MCF 10A (cell line): ENCODE results near the gene BMERB1. TPM values are rescaled to one million over a fixed set of nuclear protein-coding genes. Genes with fewer than 3 reads are reported as not detected.

Source experiments
- BruUV-seq: library from RNA; stranded (reverse); fragments of 400-500 nt; replicated peaks from 2 replicates; lab custom pipeline; 2021; lab: Mats Ljungman, UMichigan
- CTCF ChIA-PET: fragments of 300-600 bp; sonication (Branson Sonifier 250); formaldehyde crosslinking; extraction: SDS; loops from one replicate; lab custom pipeline; 2021; ENCODE audit warnings: antibody characterized with exemption, inconsistent platforms; lab: Yijun Ruan, JAX
- POLR2A ChIA-PET: fragments of 300-600, 350-650 bp; sonication (Branson Sonifier 250); formaldehyde crosslinking; extraction: SDS; loops from one replicate; lab custom pipeline; 2020; ENCODE audit warnings: antibody characterized with exemption, inconsistent platforms; lab: Yijun Ruan, JAX
- DNase-seq: peaks from one replicate; pipeline ENCODE4 v3.0.0-alpha.2; 2018; ENCODE audit not compliant: unreplicated experiment
- H3K27ac Mint-ChIP-seq: one replicate; pipeline ENCODE4 v1.8.0; 2022; ENCODE audit warnings: mild to moderate bottlenecking, low read depth, mixed read lengths; ENCODE audit not compliant: unreplicated experiment
- H3K27me3 Mint-ChIP-seq: one replicate; pipeline ENCODE4 v1.8.0; 2022; ENCODE audit warnings: mixed read lengths; ENCODE audit not compliant: insufficient read depth, unreplicated experiment
- H3K36me3 Mint-ChIP-seq: one replicate; pipeline ENCODE4 v1.8.0; 2022; ENCODE audit warnings: mild to moderate bottlenecking, moderate library complexity, mixed read lengths; ENCODE audit not compliant: insufficient read depth, unreplicated experiment
- H3K4me1 Mint-ChIP-seq: one replicate; pipeline ENCODE4 v1.8.0; 2022; ENCODE audit warnings: mixed read lengths; ENCODE audit not compliant: insufficient read depth, unreplicated experiment
- H3K4me3 Mint-ChIP-seq: one replicate; pipeline ENCODE4 v1.8.0; 2022; ENCODE audit warnings: mild to moderate bottlenecking, moderate library complexity, mixed read lengths; ENCODE audit not compliant: unreplicated experiment
- H3K9me3 Mint-ChIP-seq: one replicate; pipeline ENCODE4 v1.8.0; 2022; ENCODE audit warnings: mixed read lengths; ENCODE audit not compliant: unreplicated experiment
- intact Hi-C: fragments of 100-400 bp; cut with micrococcal nuclease; formaldehyde crosslinking; loops from 2 replicates; pipeline ENCODE4 v1.14.1; 2022
- total RNA-seq: library from RNA; stranded (reverse); gene quantifications from 2 replicates; pipeline ENCODE4 v1.2.3, GENCODE V29; 2022
- TF ChIP-seq, protein P1 (sequence below): fragments of 200-600 bp; IDR thresholded peaks from one replicate; pipeline ENCODE4 v1.8.0; 2022; ENCODE audit warnings: antibody characterized with exemption, mild to moderate bottlenecking; ENCODE audit not compliant: unreplicated experiment

BMERB1 gene
- total RNA-seq, 1 experiment from 2014 or later: 3.3 TPM

GRCh38 chr16:15434079-15434424 lies 336 bp upstream of the BMERB1 start:
- H3K27ac Mint-ChIP-seq: no peak overlapping the region
- no peaks in the 10 kb centered on the region for H3K36me3 Mint-ChIP-seq
- peak overlapping the region; percentile 72 for H3K4me3 Mint-ChIP-seq
- peaks cover 6% of the 10 kb centered on the region for H3K4me1 Mint-ChIP-seq
- no peak for DNase-seq
- CTCF ChIA-PET: no interaction called here
- BruUV-seq: no TSS peak
- POLR2A ChIA-PET: interaction anchor here (0.7 kb wide), 1 partner anchor 18 kb away, joined by 3 read pairs; no protein-coding TSS in a partner anchor
- intact Hi-C loops: no loop called here
- no peaks in the 10 kb centered on the region for H3K9me3 Mint-ChIP-seq
- TF ChIP-seq, protein P1, sequence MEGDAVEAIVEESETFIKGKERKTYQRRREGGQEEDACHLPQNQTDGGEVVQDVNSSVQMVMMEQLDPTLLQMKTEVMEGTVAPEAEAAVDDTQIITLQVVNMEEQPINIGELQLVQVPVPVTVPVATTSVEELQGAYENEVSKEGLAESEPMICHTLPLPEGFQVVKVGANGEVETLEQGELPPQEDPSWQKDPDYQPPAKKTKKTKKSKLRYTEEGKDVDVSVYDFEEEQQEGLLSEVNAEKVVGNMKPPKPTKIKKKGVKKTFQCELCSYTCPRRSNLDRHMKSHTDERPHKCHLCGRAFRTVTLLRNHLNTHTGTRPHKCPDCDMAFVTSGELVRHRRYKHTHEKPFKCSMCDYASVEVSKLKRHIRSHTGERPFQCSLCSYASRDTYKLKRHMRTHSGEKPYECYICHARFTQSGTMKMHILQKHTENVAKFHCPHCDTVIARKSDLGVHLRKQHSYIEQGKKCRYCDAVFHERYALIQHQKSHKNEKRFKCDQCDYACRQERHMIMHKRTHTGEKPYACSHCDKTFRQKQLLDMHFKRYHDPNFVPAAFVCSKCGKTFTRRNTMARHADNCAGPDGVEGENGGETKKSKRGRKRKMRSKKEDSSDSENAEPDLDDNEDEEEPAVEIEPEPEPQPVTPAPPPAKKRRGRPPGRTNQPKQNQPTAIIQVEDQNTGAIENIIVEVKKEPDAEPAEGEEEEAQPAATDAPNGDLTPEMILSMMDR: no peak
- H3K27me3 Mint-ChIP-seq: peaks cover 11% of the 10 kb centered on the region

- peaks cover 16% of the 10 kb centered on the region for H3K4me1 Mint-ChIP-seq
- intact Hi-C loops: no loop called here
- POLR2A ChIA-PET: no interaction called here
- H3K36me3 Mint-ChIP-seq: no peaks in the 10 kb centered on the region
- DNase-seq: no peak
- peak overlapping the region; percentile 72 for H3K4me3 Mint-ChIP-seq
- no peaks in the 10 kb centered on the region for H3K9me3 Mint-ChIP-seq
- H3K27ac Mint-ChIP-seq: peak overlapping the region; percentile 35
- no TSS peak for BruUV-seq
- H3K27me3 Mint-ChIP-seq: peaks cover 11% of the 10 kb centered on the region
- TF ChIP-seq, protein P1: no peak
- CTCF ChIA-PET: no interaction called here
Measured at GRCh38 chr16:15435216-15435864, 952 bp downstream of the BMERB1 start.

- Mint-ChIP-seq H3K27me3 (peaks cover 11% of the 10 kb centered on the region), H3K4me3 (no peak overlapping the region), H3K9me3 (no peaks in the 10 kb centered on the region), H3K36me3 (no peaks in the 10 kb centered on the region), H3K27ac (no peak overlapping the region), H3K4me1 (peaks cover 23% of the 10 kb centered on the region)
- ChIA-PET CTCF (no interaction called here), POLR2A (interaction anchor here (0.9 to 1.5 kb wide), 2 partner anchors 14 to 27 kb away, joined by 3 read pairs; no protein-coding TSS in a partner anchor)
- TF ChIP-seq, protein P1: no peak
- intact Hi-C loops: no loop called here
- no peak for DNase-seq
- no TSS peak for BruUV-seq
Measured at GRCh38 chr16:15439102-15439501, 4.7 kb downstream of the BMERB1 start.

DNA sequence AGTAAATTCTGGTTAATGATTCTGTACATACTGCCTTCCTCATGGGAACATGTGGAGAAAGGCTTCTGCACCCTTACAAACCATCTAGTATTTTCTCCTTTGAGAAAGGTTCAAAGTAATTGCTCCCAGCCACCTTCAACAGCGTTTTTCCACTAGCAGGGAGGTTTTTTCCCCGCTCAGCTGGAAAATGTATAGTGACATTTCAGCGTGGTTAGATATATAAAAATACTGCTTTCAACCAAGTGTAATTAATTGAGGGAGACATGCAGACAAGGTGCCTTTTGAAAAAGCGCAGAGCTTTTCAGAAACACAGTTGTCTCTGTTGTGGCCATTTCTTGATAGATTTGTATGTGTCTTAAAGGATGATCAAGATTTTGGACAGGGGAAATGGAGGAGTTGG lies 5.1 kb downstream of the BMERB1 start:
- no TSS peak for BruUV-seq
- TF ChIP-seq, protein P1: no peak
- CTCF ChIA-PET: no interaction called here
- H3K27ac Mint-ChIP-seq: peak overlapping the region; percentile 44
- peaks cover 11% of the 10 kb centered on the region for H3K27me3 Mint-ChIP-seq
- no peak overlapping the region for H3K4me3 Mint-ChIP-seq
- POLR2A ChIA-PET: interaction anchor here (0.9 to 1.5 kb wide), 2 partner anchors 14 to 26 kb away, joined by 3 read pairs; no protein-coding TSS in a partner anchor
- peaks cover 23% of the 10 kb centered on the region for H3K4me1 Mint-ChIP-seq
- DNase-seq: no peak
- no peaks in the 10 kb centered on the region for H3K9me3 Mint-ChIP-seq
- intact Hi-C loops: no loop called here
- H3K36me3 Mint-ChIP-seq: no peaks in the 10 kb centered on the region
